Activated T-cell treated with anti-CD3 and anti-CD28 coated beads for 24 hours (primary cell): ENCODE measurements around the gene ISM1.
A peak's percentile ranks its signal among the peaks of the same experiment; 100 is the strongest.

ENCODE experiments used
- DNase-seq: peaks from one replicate; pipeline ENCODE4 v3.0.0-alpha.2; 2020; ENCODE audit warnings: low read depth

The ISM1 gene

GRCh38 chr20:13220904-13221297, at the start of gene ISM1:
Gene ISM1 (plus strand): TSS chr20:13221274. CDS start chr20:13221777, 503 bp downstream.
- peak; percentile 20 for DNase-seq

GRCh38 chr20:13173201-13173600, 47.9 kb upstream of the ISM1 start:
- no peak for DNase-seq

GRCh38 chr20:13174402-13174801, 46.7 kb upstream of the ISM1 start:
- no peak for DNase-seq

GRCh38 chr20:13180986-13181889, 39.8 kb upstream of the ISM1 start:
- no peak for DNase-seq

GRCh38 chr20:13183005-13183404, 38.1 kb upstream of the ISM1 start:
- DNase-seq = no peak

- no peak for DNase-seq
Measured at GRCh38 chr20:13186043-13186774, 34.9 kb upstream of the ISM1 start.

GRCh38 chr20:13187899-13188298, 33.2 kb upstream of the ISM1 start:
- DNase-seq = no peak

- no peak for DNase-seq
Measured at GRCh38 chr20:13199279-13199678, 21.8 kb upstream of the ISM1 start.

- DNase-seq = no peak
Measured at GRCh38 chr20:13200767-13201500, 20.1 kb upstream of the ISM1 start.

- DNase-seq = no peak
Measured at GRCh38 chr20:13202565-13202964, 18.5 kb upstream of the ISM1 start.

- no peak for DNase-seq
Measured at GRCh38 chr20:13205425-13205824, 15.6 kb upstream of the ISM1 start.

GRCh38 chr20:13205848-13206434, 15.1 kb upstream of the ISM1 start:
- no peak for DNase-seq

- no peak for DNase-seq
Measured at GRCh38 chr20:13207016-13207415, 14.1 kb upstream of the ISM1 start.

- DNase-seq = no peak
Measured at GRCh38 chr20:13211956-13212618, 9.0 kb upstream of the ISM1 start.

GRCh38 chr20:13212750-13213149, 8.3 kb upstream of the ISM1 start:
- DNase-seq = no peak

- no peak for DNase-seq
Measured at GRCh38 chr20:13213335-13213734, 7.7 kb upstream of the ISM1 start.

GRCh38 chr20:13216533-13216932, 4.5 kb upstream of the ISM1 start:
- DNase-seq = no peak

- no peak for DNase-seq
Measured at GRCh38 chr20:13219327-13220193, 1.5 kb upstream of the ISM1 start.

GRCh38 chr20:13220194-13220903, 725 bp upstream of the ISM1 start:
- peak; percentile 12 for DNase-seq

GRCh38 chr20:13221313-13221672, 219 bp downstream of the ISM1 start:
- no peak for DNase-seq
